Caco-2 (cell line): ENCODE data around the gene SETD1B. TPM values are rescaled to one million over a fixed set of nuclear protein-coding genes. Genes with fewer than 3 reads are reported as not detected.
"Not testable (repeated sequence)": the region's sequence is repeated elsewhere in the genome, so short reads cannot be mapped to it uniquely, and the experiment has no call there.

Experiments
- BruUV-seq: library from RNA; stranded (reverse); fragments of 400-500 nt; replicated peaks from 2 replicates; lab custom pipeline; 2021; lab: Mats Ljungman, UMichigan
- CTCF ChIA-PET: fragments of 300-600 bp; sonication (Branson Sonifier 250); formaldehyde crosslinking; loops from one replicate; lab custom pipeline; 2022; ENCODE audit warnings: antibody characterized with exemption; lab: Charles Lee
- POLR2A ChIA-PET: fragments of 300-600 bp; sonication (Branson Sonifier 250); formaldehyde crosslinking; loops from one replicate; lab custom pipeline; 2022; ENCODE audit warnings: antibody characterized with exemption; lab: Charles Lee
- DNase-seq, 2 experiments: peaks; one replicate each; pipeline versions ENCODE4 v3.0.0 to v3.0.0-alpha.2; 2020 to 2022
- H3K27me3 ChIP-seq: replicated peaks from 2 replicates; pipeline ENCODE4 v1.6.0; 2011; ENCODE audit warnings: low read length; ENCODE audit not compliant: control insufficient read depth, insufficient read depth
- H3K36me3 ChIP-seq: 2 replicates; pipeline ENCODE4 v1.5.1; 2011; ENCODE audit warnings: low read length; ENCODE audit not compliant: control insufficient read depth, insufficient read depth
- H3K4me1 ChIP-seq: fragments of 250-450 bp; sonication (Bioruptor Pico); 2 replicates; pipeline ENCODE4 v1.5.1; 2020; ENCODE audit warnings: mild to moderate bottlenecking
- H3K4me3 ChIP-seq: 2 replicates; pipeline ENCODE4 v1.5.1; 2011; ENCODE audit warnings: low read depth, mild to moderate bottlenecking, control low read depth, low read length
- H3K9me3 ChIP-seq: fragments of 250-450 bp; sonication (Bioruptor Pico); 2 replicates; pipeline ENCODE4 v1.5.1; 2020; ENCODE audit warnings: mild to moderate bottlenecking, moderate library complexity
- H3K27ac Mint-ChIP-seq: one replicate; pipeline ENCODE4 v1.8.0; 2022; ENCODE audit warnings: mixed read lengths; ENCODE audit not compliant: unreplicated experiment
- H3K27me3 Mint-ChIP-seq: one replicate; pipeline ENCODE4 v1.8.0; 2022; ENCODE audit warnings: mixed read lengths; ENCODE audit not compliant: insufficient read depth, unreplicated experiment
- H3K36me3 Mint-ChIP-seq: one replicate; pipeline ENCODE4 v1.8.0; 2022; ENCODE audit warnings: mild to moderate bottlenecking, mixed read lengths; ENCODE audit not compliant: insufficient read depth, unreplicated experiment
- H3K4me1 Mint-ChIP-seq: one replicate; pipeline ENCODE4 v1.8.0; 2022; ENCODE audit warnings: low read depth, mixed read lengths; ENCODE audit not compliant: unreplicated experiment
- H3K4me3 Mint-ChIP-seq: one replicate; pipeline ENCODE4 v1.8.0; 2022; ENCODE audit warnings: mild to moderate bottlenecking, moderate library complexity, mixed read lengths; ENCODE audit not compliant: unreplicated experiment
- H3K9me3 Mint-ChIP-seq: one replicate; pipeline ENCODE4 v1.8.0; 2022; ENCODE audit warnings: mixed read lengths; ENCODE audit not compliant: unreplicated experiment
- CTCF ChIP-seq, 2 experiments: fragments of 200-600 bp in 1 of 2; IDR thresholded peaks; 1 replicate in 1 of 2; 2 replicates in 1 of 2; pipeline versions ENCODE4 v1.5.1 to v1.8.0; 2011 to 2022; ENCODE audit warnings: antibody characterized with exemption in 1 of 2, control low read depth in 1 of 2, inconsistent platforms in 1 of 2, low read depth in 1 of 2, low read length in 1 of 2, mild to moderate bottlenecking in 1 of 2, moderate library complexity in 1 of 2; ENCODE audit not compliant: insufficient read depth in 1 of 2, severe bottlenecking in 1 of 2, unreplicated experiment in 1 of 2
- intact Hi-C: fragments of 100-400 bp; cut with micrococcal nuclease; formaldehyde crosslinking; loops from one replicate; pipeline ENCODE4 v1.10.0; 2022; ENCODE audit not compliant: unreplicated experiment
- total RNA-seq: library from RNA; stranded (reverse); gene quantifications from 2 replicates; pipeline ENCODE4 v1.2.3, GENCODE V29; 2022

Gene SETD1B
- total RNA-seq, 1 experiment from 2014 or later, result 16.8 TPM

- POLR2A ChIA-PET, result interaction anchor here (0.6 kb wide), 2 partner anchors 22 to 72 kb away, joined by 3 to 6 read pairs; partner anchors contain the start of gene PSMD9
- TF ChIP-seq CTCF (IDR thresholded peaks at IDR 0.05; ENCODE audit: insufficient read depth in 1 of 2, low read depth in 1 of 2, low read length in 1 of 2, severe bottlenecking in 1 of 2, unreplicated experiment in 1 of 2), result no peak
- intact Hi-C loops, result no loop called here
- no peak overlapping the region for H3K4me3 Mint-ChIP-seq
- BruUV-seq, result no TSS peak
- no peaks in the 10 kb centered on the region for H3K36me3 ChIP-seq
- no peaks in the 10 kb centered on the region for H3K9me3 ChIP-seq
- no peaks in the 10 kb centered on the region for H3K27me3 Mint-ChIP-seq
- CTCF ChIA-PET, result no interaction called here
- H3K27me3 ChIP-seq, result no peaks in the 10 kb centered on the region
- DNase-seq, result no peak
- no peak overlapping the region for H3K4me3 ChIP-seq
- H3K4me1 Mint-ChIP-seq, result no peaks in the 10 kb centered on the region
- no peaks in the 10 kb centered on the region for H3K36me3 Mint-ChIP-seq
- H3K27ac Mint-ChIP-seq, result no peak overlapping the region
- no peaks in the 10 kb centered on the region for H3K9me3 Mint-ChIP-seq
- H3K4me1 ChIP-seq, result no peaks in the 10 kb centered on the region
Observed at GRCh38 chr12:121866331-121866730, 62.5 kb downstream of the SETD1B start.

GRCh38 chr12:121869229-121869628 lies 65.4 kb downstream of the SETD1B start:
- BruUV-seq, CTCF ChIA-PET, H3K9me3 Mint-ChIP-seq, POLR2A ChIA-PET, H3K9me3 ChIP-seq, H3K4me3 ChIP-seq, H3K4me3 Mint-ChIP-seq, intact Hi-C loops, H3K36me3 ChIP-seq, H3K27me3 Mint-ChIP-seq, H3K4me1 ChIP-seq, H3K4me1 Mint-ChIP-seq, H3K27ac Mint-ChIP-seq, DNase-seq, H3K36me3 Mint-ChIP-seq, H3K27me3 ChIP-seq: not testable (repeated sequence)

GRCh38 chr12:121871467-121871866 lies 67.7 kb downstream of the SETD1B start:
- H3K4me3 Mint-ChIP-seq, result no peak overlapping the region
- Histone ChIP-seq H3K9me3 (no peaks in the 10 kb centered on the region), H3K4me3 (no peak overlapping the region), H3K27me3 (no peaks in the 10 kb centered on the region), H3K36me3 (no peaks in the 10 kb centered on the region), H3K4me1 (no peaks in the 10 kb centered on the region)
- ChIA-PET CTCF (no interaction called here), POLR2A (no interaction called here)
- no TSS peak for BruUV-seq
- DNase-seq, result no peak
- no peak overlapping the region for H3K27ac Mint-ChIP-seq
- no peaks in the 10 kb centered on the region for H3K9me3 Mint-ChIP-seq
- intact Hi-C loops, result no loop called here
- no peak for TF ChIP-seq CTCF (IDR thresholded peaks at IDR 0.05; ENCODE audit: insufficient read depth in 1 of 2, low read depth in 1 of 2, low read length in 1 of 2, severe bottlenecking in 1 of 2, unreplicated experiment in 1 of 2)
- no peaks in the 10 kb centered on the region for H3K4me1 Mint-ChIP-seq
- no peaks in the 10 kb centered on the region for H3K27me3 Mint-ChIP-seq
- H3K36me3 Mint-ChIP-seq, result no peaks in the 10 kb centered on the region
